A549 (cell line): Measurements from ENCODE around the gene UXS1. TPM values are rescaled to one million over a fixed set of nuclear protein-coding genes. Genes with fewer than 3 reads are reported as not detected.

Source experiments
- ATAC-seq, 2 experiments: fragments of 200-7000 bp in 1 of 2; fragments of >200 bp in 1 of 2; cut with Nextera tagmentation in 1 of 2; cut with Tn5 transposase in 1 of 2; 3 replicates each; pipeline versions ENCODE4 v1.8.0 to v1.9.1; 2018 to 2020; ENCODE audit warnings: mild to moderate bottlenecking in 1 of 2, moderate library complexity in 1 of 2
- CTCF ChIA-PET: fragments of 300-600 bp; sonication (Branson Sonifier 250); formaldehyde crosslinking; extraction: SDS; loops from one replicate; lab custom pipeline; 2021; ENCODE audit warnings: antibody characterized with exemption, inconsistent platforms; lab: Yijun Ruan, JAX
- POLR2A ChIA-PET: fragments of 350-600 bp; formaldehyde crosslinking; extraction: SDS; loops from one replicate; lab custom pipeline; 2021; ENCODE audit warnings: antibody characterized with exemption, inconsistent platforms; lab: Yijun Ruan, JAX
- DNase-seq, 2 experiments: peaks; one replicate each; pipeline versions ENCODE4 v3.0.0 to v3.0.0-alpha.2; 2011 to 2016; ENCODE audit warnings: low read depth in 1 of 2, low spot score in 1 of 2
- FAIRE-seq: peaks from 2 replicates; lab custom pipeline; 2011; peaks lifted over from hg19 to GRCh38; lab: Jason Lieb, UNC
- H3K27ac ChIP-seq, 2 experiments: fragments of >200 bp; sonication (Bioruptor Twin); formaldehyde crosslinking; 3 replicates each; pipeline ENCODE4 v1.5.1; 2016 to 2017
- H3K4me1 ChIP-seq: fragments of >200 bp; sonication (Bioruptor Twin); formaldehyde crosslinking; 3 replicates; pipeline ENCODE4 v1.6.1; 2016
- H3K4me2 ChIP-seq: fragments of >200 bp; sonication (Bioruptor Twin); formaldehyde crosslinking; 3 replicates; pipeline ENCODE4 v1.6.1; 2016
- H3K4me3 ChIP-seq: fragments of >200 bp; sonication (Bioruptor Twin); formaldehyde crosslinking; 3 replicates; pipeline ENCODE4 v1.5.1; 2016
- H3K9me3 ChIP-seq: fragments of >200 bp; sonication (Bioruptor Twin); formaldehyde crosslinking; 3 replicates; pipeline ENCODE4 v1.6.1; 2016
- CHD2 ChIP-seq: fragments of 150-350 bp; IDR thresholded peaks from 2 replicates; pipeline ENCODE4 v1.6.1; 2014; ENCODE audit warnings: low read length; ENCODE audit not compliant: partially characterized antibody
- EHF ChIP-seq: fragments of 250-450 bp; sonication (Bioruptor Pico); IDR thresholded peaks from 2 replicates; pipeline ENCODE4 v1.5.0; 2020; ENCODE audit warnings: mild to moderate bottlenecking
- HEYL ChIP-seq: fragments of 250-450 bp; sonication (Bioruptor Pico); IDR thresholded peaks from 2 replicates; pipeline ENCODE4 v1.8.0; 2021; ENCODE audit warnings: mild to moderate bottlenecking, moderate library complexity
- HOXA7 ChIP-seq: fragments of 250-450 bp; sonication (Bioruptor Pico); IDR thresholded peaks from 2 replicates; pipeline ENCODE4 v1.5.0; 2020; ENCODE audit warnings: mild to moderate bottlenecking, moderate library complexity
- HOXB13 ChIP-seq: fragments of 250-450 bp; sonication (Bioruptor Pico); IDR thresholded peaks from 2 replicates; pipeline ENCODE4 v1.5.0; 2020; ENCODE audit warnings: low read depth, mild to moderate bottlenecking, moderate library complexity
- JUNB ChIP-seq: fragments of >200 bp; sonication (Bioruptor Twin); formaldehyde crosslinking; IDR thresholded peaks from 2 replicates; pipeline ENCODE4 v1.6.1; 2016
- MAFK ChIP-seq: fragments of 450-650 bp; IDR thresholded peaks from 2 replicates; pipeline ENCODE4 v1.6.1; 2014; ENCODE audit not compliant: partially characterized antibody
- NFE2L2 ChIP-seq: fragments of 150-350 bp; conservative IDR thresholded peaks from 2 replicates; pipeline ENCODE4 v1.6.1; 2014; ENCODE audit warnings: low read length
- PBX3 ChIP-seq: IDR thresholded peaks from 2 replicates; pipeline ENCODE4 v1.6.1; 2012
- RAD21 ChIP-seq, 2 experiments: fragments of >200 bp in 1 of 2; sonication (Bioruptor Twin) in 1 of 2; formaldehyde crosslinking in 1 of 2; IDR thresholded peaks in 1 of 2; conservative IDR thresholded peaks in 1 of 2; 2 replicates in 1 of 2; 3 replicates in 1 of 2; pipeline ENCODE4 v1.6.1; 2012 to 2018; ENCODE audit warnings: inconsistent platforms in 1 of 2
- REST ChIP-seq: fragments of 200-600 bp; sonication (generic); IDR thresholded peaks from 2 replicates; pipeline ENCODE4 v1.6.1; 2016; ENCODE audit warnings: antibody characterized with exemption, mild to moderate bottlenecking, moderate library complexity
- RNF2 ChIP-seq: fragments of 200-600 bp; sonication (generic); IDR thresholded peaks from 2 replicates; pipeline ENCODE4 v1.6.1; 2016; ENCODE audit warnings: low read depth, mild to moderate bottlenecking, antibody characterized with exemption, moderate library complexity, borderline replicate concordance
- SREBF2 ChIP-seq: fragments of 450-650 bp; IDR thresholded peaks from 2 replicates; pipeline ENCODE4 v1.6.1; 2014; ENCODE audit warnings: mild to moderate bottlenecking, moderate library complexity
- ZC3H11A ChIP-seq: fragments of 450-650 bp; IDR thresholded peaks from 2 replicates; pipeline ENCODE4 v1.6.1; 2014; ENCODE audit warnings: antibody characterized with exemption, mild to moderate bottlenecking
- ZNF302 ChIP-seq: fragments of 250-450 bp; sonication (Bioruptor Pico); IDR thresholded peaks from 2 replicates; pipeline ENCODE4 v1.9.0; 2021; ENCODE audit warnings: inconsistent platforms, mild to moderate bottlenecking, moderate library complexity
- ZSCAN20 ChIP-seq: fragments of 250-450 bp; sonication (Bioruptor Pico); IDR thresholded peaks from 2 replicates; pipeline ENCODE4 v1.8.0; 2022; ENCODE audit warnings: mild to moderate bottlenecking, moderate library complexity
- WGBS: methylation state at CpG from one replicate; pipeline ENCODE4 v1.1.6; 2017; ENCODE audit errors: missing lambda C conversion rate; 5-methylcytosine and 5-hydroxymethylcytosine counted together
- polyA plus RNA-seq, 4 experiments: library from polyadenylated mRNA; depleted of rRNA in 3 of 4; stranded (reverse); fragments of >200 nt; fragmentation: RNase III in 1 of 4; extraction: RNeasy Plus Mini Kit Qiagen cat#74134 plus additional on column Dnase treatment in 1 of 4; gene quantifications; 2 replicates in 3 of 4; 3 replicates in 1 of 4; pipeline ENCODE4 v1.2.3, GENCODE V29; 2011 to 2017

UXS1 gene
- polyA plus RNA-seq, 2 of the 4 experiments (the other 2 are of a cell fraction): 50.5 to 53.2 TPM

- Histone ChIP-seq H3K27ac (no peak overlapping the region), H3K9me3 (no peaks in the 10 kb centered on the region), H3K4me2 (no peak overlapping the region), H3K4me3 (no peak overlapping the region), H3K4me1 (no peaks in the 10 kb centered on the region)
- no peak for FAIRE-seq
- ChIA-PET CTCF (no interaction called here), POLR2A (no interaction called here)
- 54% methylated on average over 4 of the region's 4 CpGs for WGBS
- TF ChIP-seq PBX3: no peak
- TF ChIP-seq ZSCAN20 (CRISPR knock-in tag): no peak
- DNase-seq: no peak
- ATAC-seq: no peak
These were observed 123.9 kb downstream of the UXS1 start for GRCh38 chr2:106070181-106070580.

GRCh38 chr2:106068451-106068850, 125.7 kb downstream of the UXS1 start:
- DNase-seq: no peak
- POLR2A ChIA-PET: no interaction called here
- no peak overlapping the region for H3K4me2 ChIP-seq
- FAIRE-seq: no peak
- TF ChIP-seq EHF (CRISPR knock-in tag) (no peak), CHD2 (no peak), MAFK (peak; percentile 32), HOXA7 (CRISPR knock-in tag) (no peak), REST (no peak), RAD21 (conservative IDR thresholded peaks at IDR 0.05 in 1 of 2, IDR thresholded peaks at IDR 0.05 in 1 of 2) (no peak), HOXB13 (no peak), HEYL (CRISPR knock-in tag) (no peak)
- TF ChIP-seq, all 56 proteins: peak for 1
- Histone ChIP-seq H3K4me3 (no peak overlapping the region), H3K4me1 (no peaks in the 10 kb centered on the region), H3K9me3 (no peaks in the 10 kb centered on the region), H3K27ac (no peak overlapping the region)
- WGBS: 61% methylated on average over 4 of the region's 4 CpGs
- CTCF ChIA-PET: no interaction called here
- ATAC-seq: no peak

DNA sequence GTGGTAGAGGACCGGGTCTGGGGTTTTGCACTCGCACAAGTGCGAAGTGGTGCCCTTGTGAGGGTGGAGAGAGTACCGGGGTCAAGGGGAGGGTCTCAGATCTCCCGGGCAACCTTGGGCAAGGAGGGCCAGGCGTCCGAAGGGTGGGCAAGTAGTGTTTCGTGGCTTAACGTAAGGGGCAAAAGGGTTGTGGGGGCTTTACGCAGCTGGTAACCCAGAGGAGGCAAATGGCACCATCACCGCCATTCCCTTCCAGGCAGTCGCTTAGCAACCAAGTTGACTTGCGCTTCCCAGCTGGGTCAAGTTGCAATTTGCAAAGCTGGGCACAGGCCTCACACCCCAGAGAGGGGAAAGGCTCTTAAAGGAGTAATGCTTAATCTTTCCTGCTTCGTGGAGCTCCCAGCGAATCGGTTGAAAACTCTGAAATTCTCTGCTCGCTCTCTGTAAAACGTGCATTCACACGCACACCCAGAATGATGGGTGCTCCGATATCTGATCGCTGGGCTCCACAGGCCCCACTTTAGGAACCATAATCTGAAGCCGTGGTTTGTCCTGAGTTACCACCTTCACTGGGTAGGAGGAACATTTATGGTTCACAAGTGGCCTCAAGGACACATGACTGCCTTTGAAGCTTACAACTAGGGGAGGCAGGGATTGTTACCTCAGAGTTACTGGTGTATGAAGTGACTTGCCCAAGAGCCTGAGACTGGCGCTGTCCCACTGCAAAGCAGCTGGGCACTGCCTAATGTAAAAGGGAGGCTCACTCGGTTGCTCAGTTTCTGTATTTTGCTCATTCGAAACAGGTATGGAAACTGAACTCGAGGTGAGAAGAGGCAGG, 127.9 kb downstream of the UXS1 start:
- ATAC-seq: no peak
- CTCF ChIA-PET: no interaction called here
- no peak for DNase-seq
- 77% methylated on average over 21 of the region's 26 CpGs for WGBS
- H3K27ac ChIP-seq: no peak overlapping the region
- TF ChIP-seq RAD21 (conservative IDR thresholded peaks at IDR 0.05 in 1 of 2, IDR thresholded peaks at IDR 0.05 in 1 of 2) (no peak), RNF2 (no peak), SREBF2 (no peak), JUNB (no peak), NFE2L2 (no peak), ZC3H11A (no peak), ZNF302 (no peak)
- no peaks in the 10 kb centered on the region for H3K4me1 ChIP-seq
- peak overlapping the region; percentile 37; the same call in 1 of the 3 replicates for H3K4me2 ChIP-seq
- H3K4me3 ChIP-seq: no peak overlapping the region
- no peaks in the 10 kb centered on the region for H3K9me3 ChIP-seq
- no peak for FAIRE-seq
- POLR2A ChIA-PET: no interaction called here
